Fibroblast of skin of abdomen (primary cell): ENCODE results near the gene NUP210L.
"Not testable (repeated sequence)": the region's sequence is repeated elsewhere in the genome, so short reads cannot be mapped to it uniquely, and the experiment has no call there.

ENCODE experiments used
- DNase-seq: peaks from one replicate; pipeline ENCODE4 v3.0.0-alpha.2; 2013

Gene NUP210L

DNA sequence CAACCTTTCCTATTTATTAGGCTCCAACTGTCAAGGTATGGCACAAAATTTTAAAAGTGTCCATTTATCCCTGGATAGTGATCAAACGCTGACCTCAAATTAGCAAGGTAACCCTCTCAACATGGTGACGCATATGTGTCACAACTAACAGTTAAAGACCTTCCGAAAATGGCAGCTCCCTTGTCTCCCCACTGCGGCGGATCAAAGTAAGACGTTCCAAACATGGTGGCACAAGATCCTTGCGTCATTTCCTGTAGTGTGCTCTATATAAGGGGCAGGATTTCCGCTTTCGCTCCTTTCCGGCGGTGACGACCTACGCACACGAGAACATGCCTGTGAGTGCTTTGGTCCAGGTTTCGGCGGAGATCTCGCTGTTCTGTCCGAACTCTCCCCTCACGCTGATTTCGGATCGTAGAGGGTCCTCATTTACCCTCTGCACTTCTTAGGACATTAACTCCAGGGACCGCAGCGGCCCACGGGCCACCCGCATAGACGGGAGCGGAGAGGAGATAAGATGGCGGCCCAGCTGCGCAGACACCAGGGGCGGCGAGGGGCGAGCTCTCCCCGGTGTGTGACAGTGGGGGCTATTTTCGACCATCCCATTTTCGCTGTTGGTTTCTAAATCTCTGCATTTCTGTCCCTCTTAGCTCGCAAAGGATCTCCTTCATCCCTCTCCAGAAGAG is 164.3 kb downstream of the NUP210L start, which contains the start of gene RPS27:
RPS27 (plus strand) TSS at position 295 of the 683 bp plus-strand sequence; CDS start at position 330, 35 bp downstream.
- peak; percentile 99 for DNase-seq

DNA sequence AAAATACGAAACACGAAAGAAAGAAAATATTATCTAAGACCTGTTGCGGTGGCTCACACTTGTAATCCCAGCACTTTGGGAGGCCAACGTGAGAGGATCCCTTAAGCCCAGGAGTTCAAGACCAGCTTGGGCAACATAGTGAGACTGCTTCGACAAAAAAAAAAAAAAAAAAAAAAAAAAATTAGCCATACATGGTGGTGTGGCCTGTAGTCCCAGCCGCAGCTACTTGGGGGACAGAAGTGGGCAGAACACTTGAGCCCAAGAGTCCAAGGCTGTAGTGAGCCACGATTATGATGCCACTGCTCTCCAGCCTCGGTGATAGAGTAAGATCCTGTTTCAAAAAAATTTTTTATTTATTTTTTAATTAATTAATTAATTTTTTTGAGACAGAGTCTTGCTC is 167.3 kb downstream of the NUP210L start:
- DNase-seq = no peak

DNA sequence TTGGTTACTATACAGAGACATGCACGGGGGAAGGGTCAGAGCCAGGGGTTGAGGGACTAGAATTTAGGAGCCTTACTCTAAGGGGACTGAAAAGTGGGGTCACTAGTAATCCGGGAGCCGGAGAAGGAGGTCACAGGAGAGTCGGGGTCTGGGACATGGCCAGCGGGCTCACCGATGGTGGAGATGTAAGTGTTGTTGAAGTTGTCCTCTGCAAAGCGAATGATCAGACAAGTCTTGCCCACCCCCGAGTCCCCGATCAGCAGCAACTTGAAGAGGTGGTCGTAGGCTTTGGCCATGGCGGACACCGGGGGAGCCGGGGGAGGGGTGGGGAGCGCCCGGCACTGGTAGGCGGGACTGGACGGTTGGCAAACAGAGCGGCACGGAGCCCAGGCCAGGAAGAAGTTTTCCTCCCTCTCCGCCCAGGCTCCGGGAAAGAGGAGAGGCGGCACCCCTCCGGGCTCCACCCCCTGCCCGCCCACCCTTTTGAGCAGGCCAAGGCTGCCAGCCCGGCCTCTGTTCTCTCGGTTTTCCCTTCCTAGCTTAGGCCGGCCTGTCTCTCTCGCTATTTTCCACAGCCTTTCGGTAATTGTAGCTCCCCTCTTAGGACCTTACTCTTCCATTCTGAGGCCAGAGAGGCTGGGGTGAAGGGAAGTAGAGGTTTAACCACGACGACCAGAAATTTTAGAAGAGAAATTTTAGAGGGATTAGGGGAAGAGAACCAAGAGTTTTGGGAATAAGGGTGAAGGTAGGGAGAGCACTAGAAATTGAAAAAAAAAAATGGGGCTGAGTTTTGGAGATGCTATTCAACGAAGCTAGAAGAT is 168.7 kb downstream of the NUP210L start, which contains the start of gene RAB13:
RAB13 (minus strand) TSS at position 399 of the 821 bp plus-strand sequence; CDS start at position 296, 103 bp downstream.
- peak; percentile 86 for DNase-seq

DNA sequence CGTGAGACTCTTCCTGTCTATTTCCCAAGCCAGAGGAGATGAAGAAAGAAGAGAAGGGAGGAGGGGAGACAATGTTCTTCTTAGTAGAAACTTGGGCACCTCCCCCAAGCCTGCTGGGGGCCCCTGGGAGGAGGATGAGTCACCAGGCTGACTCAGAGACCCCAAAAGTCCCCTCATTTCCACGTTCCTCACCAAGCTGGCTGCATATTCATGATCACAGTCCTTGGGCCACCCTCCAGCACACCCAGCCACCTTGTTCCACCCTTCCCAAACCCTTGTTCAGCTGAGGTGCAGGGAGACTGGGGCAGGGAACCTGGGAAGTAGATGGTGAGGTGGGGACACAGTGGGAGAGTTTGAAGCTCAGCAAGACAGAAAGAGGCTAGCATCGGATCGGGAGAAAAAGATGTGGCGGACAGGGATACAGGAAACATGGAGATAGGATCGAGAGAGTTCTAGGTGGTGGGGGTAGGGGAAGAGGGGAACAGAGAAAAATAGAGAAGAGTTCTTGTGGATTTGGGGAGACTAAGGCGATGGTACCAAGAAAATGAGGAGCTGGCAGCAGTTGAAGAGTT is 169.4 kb downstream of the NUP210L start:
- peak; percentile 86 for DNase-seq

DNA sequence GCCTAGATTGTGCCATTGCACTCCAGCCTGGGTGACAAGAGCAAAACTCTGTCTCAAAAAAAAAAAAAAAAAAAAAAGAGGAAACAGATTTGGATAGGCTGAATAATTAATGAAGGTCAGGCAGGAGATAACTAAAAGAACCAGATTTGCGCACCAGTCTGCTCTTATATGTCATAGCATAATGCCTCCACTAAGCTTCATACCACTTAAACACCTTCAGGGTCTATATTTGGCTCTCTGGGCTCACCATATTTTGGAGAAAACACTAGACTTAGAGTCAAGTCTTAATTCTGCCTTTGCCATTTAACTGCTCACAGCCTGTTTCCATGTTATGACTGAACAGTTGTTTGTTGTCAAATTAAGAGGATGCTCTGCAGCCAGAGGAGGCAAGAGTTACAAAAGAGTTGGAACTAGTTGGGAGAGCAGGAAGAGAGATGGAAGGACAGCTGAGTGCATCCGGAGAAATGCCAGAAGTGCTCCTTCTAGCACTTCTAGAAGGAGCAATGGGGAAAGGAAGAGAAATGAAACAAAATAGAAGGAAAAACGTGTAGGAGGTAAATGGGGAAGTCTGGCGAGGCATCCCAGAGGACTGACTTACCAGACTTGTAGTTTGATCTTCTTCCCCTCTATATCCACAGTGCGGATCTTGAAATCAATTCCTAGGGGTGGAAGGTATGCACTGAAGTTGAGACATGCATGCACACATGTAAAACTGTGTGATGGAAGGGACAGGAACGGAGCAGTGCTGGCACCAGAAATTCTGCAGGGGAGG is 170.6 kb downstream of the NUP210L start:
- DNase-seq = no peak

GRCh38 chr1:153981735-153982134 is 173.1 kb downstream of the NUP210L start:
- not testable (repeated sequence) for DNase-seq

GRCh38 chr1:153979091-153979490 is 175.8 kb downstream of the NUP210L start:
- not testable (repeated sequence) for DNase-seq

GRCh38 chr1:153978274-153978909 is 176.5 kb downstream of the NUP210L start:
- DNase-seq = no peak

- peak; percentile 78 for DNase-seq
Observed at GRCh38 chr1:153977250-153978240, 177.3 kb downstream of the NUP210L start, which contains the start of gene JTB. Gene JTB, minus strand, starts transcription at chr1:153977674. Its CDS starts 422 bp downstream, at chr1:153977252.

DNA sequence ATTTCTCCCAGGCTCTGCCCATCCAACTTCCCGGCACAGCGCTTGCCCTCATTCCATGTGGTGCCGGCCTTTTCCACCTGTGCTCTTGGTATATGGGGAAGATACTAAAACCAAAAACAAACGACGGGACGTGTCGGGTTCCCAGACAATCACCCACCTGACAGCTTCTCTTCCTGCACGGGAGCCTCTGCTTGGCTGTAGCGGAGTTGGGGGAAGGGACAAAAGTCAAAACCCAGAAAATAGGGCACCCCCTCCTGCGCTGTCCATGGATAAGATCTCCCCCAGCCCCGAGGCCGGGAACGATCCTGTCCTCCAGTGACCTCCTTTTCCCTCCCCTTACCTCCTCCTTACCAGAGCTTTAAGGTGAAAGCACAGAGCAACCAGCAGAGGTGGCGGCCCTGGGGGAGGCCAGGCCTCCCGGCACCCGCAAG is 178.0 kb downstream of the NUP210L start:
- DNase-seq = no peak

GRCh38 chr1:153973525-153973924 is 181.3 kb downstream of the NUP210L start:
- no peak for DNase-seq

DNA sequence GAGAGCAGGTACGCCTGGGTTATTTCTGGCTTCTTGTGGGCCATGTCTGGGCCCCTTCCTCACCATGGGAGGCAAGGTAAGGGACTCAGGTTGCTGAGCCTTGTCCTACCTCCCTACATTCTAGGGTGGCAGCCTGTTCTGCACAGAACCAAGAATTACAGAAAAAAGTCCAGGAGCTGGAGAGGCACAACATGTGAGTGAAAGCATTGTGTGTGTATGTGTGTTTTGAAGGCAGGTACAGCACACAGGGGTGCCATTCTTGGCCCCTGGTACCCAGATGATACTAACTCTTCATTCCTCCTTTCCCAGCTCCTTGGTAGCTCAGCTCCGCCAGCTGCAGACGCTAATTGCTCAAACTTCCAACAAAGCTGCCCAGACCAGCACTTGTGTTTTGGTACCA is 181.8 kb downstream of the NUP210L start:
- no peak for DNase-seq

- no peak for DNase-seq
Observed at GRCh38 chr1:153970346-153970745, 184.5 kb downstream of the NUP210L start.

DNA sequence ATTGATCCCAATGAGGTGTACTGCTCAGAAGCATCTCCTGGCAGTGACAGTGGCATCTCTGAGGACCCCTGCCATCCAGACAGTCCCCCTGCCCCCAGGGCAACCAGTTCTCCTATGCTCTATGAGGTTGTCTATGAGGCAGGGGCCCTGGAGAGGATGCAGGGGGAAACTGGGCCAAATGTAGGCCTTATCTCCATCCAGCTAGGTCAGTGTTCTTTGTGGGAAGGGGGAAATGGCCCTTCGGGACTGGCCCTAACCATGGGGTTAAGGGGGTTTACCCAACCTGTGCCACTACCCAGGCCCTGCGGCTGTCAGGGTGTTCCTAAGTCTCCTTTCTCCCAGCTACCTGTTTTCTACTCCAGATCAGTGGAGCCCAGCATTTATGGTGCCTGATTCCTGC is 185.9 kb downstream of the NUP210L start:
- no peak for DNase-seq

DNA sequence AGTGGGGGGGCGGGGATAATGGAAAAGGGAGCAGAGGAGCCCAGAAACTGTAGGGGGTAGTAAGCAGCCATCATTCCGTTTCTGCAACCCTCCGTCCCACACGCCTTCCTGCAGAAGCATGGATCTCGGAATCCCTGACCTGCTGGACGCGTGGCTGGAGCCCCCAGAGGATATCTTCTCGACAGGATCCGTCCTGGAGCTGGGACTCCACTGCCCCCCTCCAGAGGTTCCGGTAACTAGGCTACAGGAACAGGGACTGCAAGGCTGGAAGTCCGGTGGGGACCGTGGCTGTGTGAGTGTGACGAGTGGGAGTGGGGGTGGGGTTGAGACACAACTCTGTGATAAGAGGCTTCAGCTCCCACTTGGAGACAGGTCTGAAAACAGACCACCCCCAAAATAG is 186.5 kb downstream of the NUP210L start:
- no peak for DNase-seq

DNA sequence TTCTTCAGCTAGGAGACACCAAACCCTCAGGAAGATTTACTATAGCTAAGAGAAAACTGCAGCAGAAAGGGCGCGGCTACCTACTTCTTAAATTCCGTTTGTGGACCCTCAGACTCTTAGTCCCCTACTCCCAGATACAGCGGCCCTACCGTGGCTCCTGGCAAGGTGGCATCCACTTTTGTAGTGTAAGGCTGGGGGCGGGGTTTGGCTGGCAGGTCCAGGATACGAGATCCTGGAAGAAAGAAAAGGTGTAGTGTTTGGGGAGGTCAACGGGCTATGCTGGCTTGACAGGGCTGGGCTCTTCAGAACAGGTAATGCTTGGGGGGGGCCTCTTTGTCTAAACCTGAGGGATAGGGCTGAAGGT is 186.9 kb downstream of the NUP210L start:
- DNase-seq = no peak

DNA sequence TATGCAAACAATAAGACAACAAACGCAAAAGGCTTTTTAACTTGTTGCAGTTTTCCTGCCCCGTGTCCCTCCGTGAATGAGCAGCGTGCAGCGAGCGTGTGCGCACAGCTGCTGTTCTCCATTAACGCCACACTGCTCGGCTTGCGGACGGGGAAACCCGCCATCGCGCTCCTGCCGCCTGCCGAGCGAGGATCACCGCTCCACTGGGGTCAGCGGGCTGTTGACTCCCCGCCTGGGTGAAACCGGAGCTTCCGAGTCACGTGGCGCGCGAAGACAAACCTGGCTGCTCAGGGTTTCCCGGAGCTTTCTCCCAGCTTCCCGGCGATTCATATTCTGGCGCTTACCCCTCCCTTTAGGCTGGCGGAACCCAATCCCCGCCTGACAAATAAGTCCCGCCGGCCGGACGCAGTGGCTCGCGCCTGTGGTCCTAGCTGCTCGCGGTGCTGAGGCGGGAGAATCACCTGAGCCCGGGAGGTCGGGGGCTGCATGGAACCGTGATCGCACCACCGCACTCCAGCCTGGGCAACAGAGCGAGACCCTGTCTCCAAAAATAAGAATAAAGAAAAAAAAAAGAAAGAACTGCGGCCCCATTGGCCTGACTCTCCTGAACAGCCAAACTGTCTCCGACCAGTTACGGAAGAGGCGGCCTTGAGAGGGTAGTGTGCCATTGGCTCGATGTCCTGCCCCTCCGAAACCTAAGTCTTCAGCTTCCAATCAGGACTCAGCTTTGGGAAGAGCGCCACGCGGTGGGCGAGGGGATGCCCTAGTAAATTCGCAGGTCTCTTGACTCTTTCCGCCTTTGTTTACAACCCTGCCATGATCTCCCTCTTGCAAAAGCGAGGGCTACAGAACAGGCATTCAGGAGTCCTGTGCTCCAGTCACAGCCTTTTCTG is 187.5 kb downstream of the NUP210L start, which contains the start of gene CREB3L4:
CREB3L4 (plus strand) TSS at position 796 of the 893 bp plus-strand sequence. CDS start 624 bp downstream, outside the sequence.
- peak; percentile 97 for DNase-seq

- DNase-seq = peak; percentile 39
Observed at GRCh38 chr1:153963850-153964331, 191.0 kb downstream of the NUP210L start.
